ENCODE measurements around the gene PIGH. TPM values are rescaled to one million over a fixed set of nuclear protein-coding genes. Genes with fewer than 3 reads are reported as not detected.

Gene PIGH
- total RNA-seq, 4 donors from 2014 or later: 20.5 to 31.9 (median 27.7) TPM

- H3K27me3 ChIP-seq: no peaks in the 10 kb centered on the region
- peak overlapping the region in 3 of 4 donors; percentile 39 to 69 (median 62) for H3K27ac ChIP-seq
- H3K4me1 ChIP-seq: peaks cover 0 to 16% (median 0%) of the 10 kb centered on the region in 3 donors
- H3K4me3 ChIP-seq: no peak overlapping the region
- no peak for ATAC-seq
- H3K9me3 ChIP-seq: no peaks in the 10 kb centered on the region
- 71 to 75% methylated on average over 1 of the region's 1 CpG for WGBS, 2 donors (ENCODE audit: low coverage in 1 of 2)
- TF ChIP-seq POLR2A (IDR thresholded peaks at IDR 0.05) (no peak), CTCF (IDR thresholded peaks at IDR 0.05) (no peak)
- H3K36me3 ChIP-seq: peaks cover 0 to 35% of the 10 kb centered on the region in 2 donors
These were observed 43.6 kb upstream of the PIGH start for GRCh38 chr14:67643713-67644112.

- H3K9me3 ChIP-seq: no peaks in the 10 kb centered on the region
- H3K27me3 ChIP-seq: no peaks in the 10 kb centered on the region
- 74 to 86% methylated on average over 5 of the region's 5 CpGs for WGBS, 2 donors (ENCODE audit: low coverage in 1 of 2)
- H3K4me3 ChIP-seq: no peak overlapping the region
- no peak for ATAC-seq
- H3K36me3 ChIP-seq: peaks cover 0 to 19% of the 10 kb centered on the region in 2 donors
- H3K27ac ChIP-seq: no peak overlapping the region
- peaks cover 0 to 16% (median 0%) of the 10 kb centered on the region in 3 donors for H3K4me1 ChIP-seq
- TF ChIP-seq CTCF (IDR thresholded peaks at IDR 0.05) (no peak), POLR2A (IDR thresholded peaks at IDR 0.05) (no peak), POLR2AphosphoS5 (IDR thresholded peaks at IDR 0.05) (no peak), EP300 (IDR thresholded peaks at IDR 0.05) (no peak)
These were observed 42.1 kb upstream of the PIGH start for GRCh38 chr14:67641902-67642749.

- Histone ChIP-seq H3K27me3 (no peaks in the 10 kb centered on the region), H3K9me3 (no peaks in the 10 kb centered on the region), H3K4me1 (peaks cover 0 to 16% (median 0%) of the 10 kb centered on the region in 3 donors), H3K4me3 (no peak overlapping the region), H3K36me3 (peaks cover 0 to 13% of the 10 kb centered on the region in 2 donors), H3K27ac (no peak overlapping the region)
- ATAC-seq: no peak
- TF ChIP-seq POLR2A (IDR thresholded peaks at IDR 0.05): no peak
- TF ChIP-seq CTCF (IDR thresholded peaks at IDR 0.05): no peak
- TF ChIP-seq POLR2AphosphoS5 (IDR thresholded peaks at IDR 0.05): no peak
- no peak for TF ChIP-seq EP300 (IDR thresholded peaks at IDR 0.05)
- WGBS, 2 donors (ENCODE audit: low coverage in 1 of 2): 94 to 100% methylated on average over 1 of the region's 1 CpG
These were observed 41.4 kb upstream of the PIGH start for GRCh38 chr14:67641480-67641879.

- 67 to 90% methylated on average over 2 of the region's 3 CpGs for WGBS, 2 donors (ENCODE audit: low coverage in 1 of 2)
- no peak for ATAC-seq
- Histone ChIP-seq H3K36me3 (no peaks in the 10 kb centered on the region), H3K4me3 (no peak overlapping the region), H3K27me3 (no peaks in the 10 kb centered on the region), H3K27ac (no peak overlapping the region), H3K4me1 (no peaks in the 10 kb centered on the region), H3K9me3 (no peaks in the 10 kb centered on the region)
- no peak for TF ChIP-seq POLR2A (IDR thresholded peaks at IDR 0.05)
- TF ChIP-seq EP300 (IDR thresholded peaks at IDR 0.05): no peak
- no peak for TF ChIP-seq CTCF (IDR thresholded peaks at IDR 0.05)
- TF ChIP-seq POLR2AphosphoS5 (IDR thresholded peaks at IDR 0.05): no peak
These were observed 38.6 kb upstream of the PIGH start for GRCh38 chr14:67638642-67639041.

- no peak for ATAC-seq
- Histone ChIP-seq H3K4me1 (no peaks in the 10 kb centered on the region), H3K27me3 (no peaks in the 10 kb centered on the region), H3K27ac (no peak overlapping the region), H3K4me3 (no peak overlapping the region), H3K36me3 (no peaks in the 10 kb centered on the region), H3K9me3 (no peaks in the 10 kb centered on the region)
- 70 to 71% methylated on average over 2 to 3 of the region's 3 CpGs for WGBS, 2 donors (ENCODE audit: low coverage in 1 of 2)
- TF ChIP-seq EP300 (IDR thresholded peaks at IDR 0.05): no peak
- TF ChIP-seq POLR2A (IDR thresholded peaks at IDR 0.05): no peak
- TF ChIP-seq CTCF (IDR thresholded peaks at IDR 0.05): no peak
- TF ChIP-seq POLR2AphosphoS5 (IDR thresholded peaks at IDR 0.05): no peak
These were observed 36.4 kb upstream of the PIGH start for GRCh38 chr14:67636361-67636919.
